COLO668 (cell line): ENCODE results near the gene RAD50.
"Not testable (repeated sequence)": the region's sequence is repeated elsewhere in the genome, so short reads cannot be mapped to it uniquely, and the experiment has no call there.

ENCODE experiments used
- DNase-seq: peaks from one replicate; lab custom pipeline; 2025; ENCODE audit not compliant: unreplicated experiment; lab: John Stamatoyannopoulos, UW

RAD50 gene

GRCh38 chr5:132557478-132558172 is 848 bp downstream of the RAD50 start:
- peak; percentile 34 for DNase-seq

GRCh38 chr5:132559383-132560060 is 2.7 kb downstream of the RAD50 start:
- DNase-seq: no peak

- no peak for DNase-seq
These were observed 4.8 kb downstream of the RAD50 start for GRCh38 chr5:132561601-132562000.

GRCh38 chr5:132564555-132564954 is 7.8 kb downstream of the RAD50 start:
- not testable (repeated sequence) for DNase-seq

DNA sequence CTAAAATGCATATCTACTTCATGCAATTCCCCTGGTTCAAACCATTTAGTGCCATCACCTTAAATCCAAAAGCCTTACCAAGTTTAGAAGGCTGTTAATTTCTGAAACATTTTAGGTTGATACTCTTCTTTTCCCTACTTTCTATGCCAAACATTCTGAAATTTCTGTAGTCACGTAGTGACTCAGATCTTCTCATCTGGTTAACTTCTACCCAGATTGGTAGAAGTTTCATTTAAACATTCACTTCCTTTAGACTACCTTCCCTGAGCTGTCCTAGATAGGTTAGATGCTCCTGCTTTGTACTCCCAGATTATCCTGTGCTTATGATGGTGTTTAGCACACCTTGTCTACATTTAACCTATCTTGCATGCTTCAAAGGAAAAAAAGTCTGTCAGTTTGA is 9.9 kb downstream of the RAD50 start:
- DNase-seq: no peak

GRCh38 chr5:132576123-132576522 is 19.3 kb downstream of the RAD50 start:
- DNase-seq: no peak

GRCh38 chr5:132584560-132584959 is 27.8 kb downstream of the RAD50 start:
- DNase-seq: not testable (repeated sequence)

- DNase-seq: no peak
These were observed 29.3 kb downstream of the RAD50 start for GRCh38 chr5:132586063-132586462.

- DNase-seq: no peak
These were observed 32.7 kb downstream of the RAD50 start for GRCh38 chr5:132589467-132589866.

DNA sequence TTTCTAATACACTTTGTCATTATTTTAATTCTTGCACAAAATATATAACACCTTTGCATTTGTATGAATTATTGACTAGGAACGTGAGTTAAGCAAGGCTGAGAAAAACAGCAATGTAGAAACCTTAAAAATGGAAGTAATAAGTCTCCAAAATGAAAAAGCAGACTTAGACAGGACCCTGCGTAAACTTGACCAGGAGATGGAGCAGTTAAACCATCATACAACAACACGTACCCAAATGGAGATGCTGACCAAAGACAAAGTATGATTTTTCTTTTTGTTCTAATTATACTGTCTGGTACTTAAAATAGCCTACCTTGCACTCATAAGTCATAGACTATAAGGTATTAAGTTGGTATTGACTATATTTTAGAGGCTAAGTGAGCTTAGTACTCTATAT is 34.4 kb downstream of the RAD50 start:
- DNase-seq: no peak

DNA sequence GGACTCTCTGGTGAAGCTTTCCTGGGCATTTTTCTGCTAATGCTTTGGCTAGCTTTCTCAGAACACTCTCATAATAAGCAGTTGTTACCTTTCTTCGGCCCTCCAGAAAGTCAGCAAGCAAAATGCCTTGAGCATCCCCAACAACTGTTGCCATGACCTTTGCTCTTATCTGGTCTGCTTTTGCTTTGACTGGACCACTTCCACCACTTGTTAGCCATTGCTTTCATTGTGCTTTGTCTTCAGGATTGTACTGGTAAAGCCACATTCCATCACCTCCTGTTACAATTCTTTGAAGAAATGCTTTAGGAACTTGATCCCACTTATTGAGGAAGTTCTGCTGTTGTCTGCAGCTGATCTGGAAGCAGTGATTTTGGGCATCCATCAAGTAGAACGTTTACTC is 35.7 kb downstream of the RAD50 start:
- no peak for DNase-seq

- DNase-seq: no peak
These were observed 37.4 kb downstream of the RAD50 start for GRCh38 chr5:132594170-132594569.

DNA sequence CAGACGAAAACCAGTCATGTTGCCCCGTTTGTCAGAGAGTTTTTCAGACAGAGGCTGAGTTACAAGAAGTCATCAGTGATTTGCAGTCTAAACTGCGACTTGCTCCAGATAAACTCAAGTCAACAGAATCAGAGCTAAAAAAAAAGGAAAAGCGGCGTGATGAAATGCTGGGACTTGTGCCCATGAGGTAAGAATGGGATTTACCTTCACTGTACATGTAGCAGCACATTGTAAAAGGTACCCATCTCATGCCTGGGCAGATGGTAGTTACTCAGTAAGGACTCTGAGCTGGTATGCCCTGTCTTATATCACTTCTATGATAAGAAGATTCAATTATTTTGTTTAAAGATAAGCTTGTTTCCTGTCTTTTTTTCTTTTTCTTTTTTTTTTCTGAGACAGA is 38.8 kb downstream of the RAD50 start:
- no peak for DNase-seq

GRCh38 chr5:132601071-132601728 is 44.4 kb downstream of the RAD50 start:
- DNase-seq: no peak

DNA sequence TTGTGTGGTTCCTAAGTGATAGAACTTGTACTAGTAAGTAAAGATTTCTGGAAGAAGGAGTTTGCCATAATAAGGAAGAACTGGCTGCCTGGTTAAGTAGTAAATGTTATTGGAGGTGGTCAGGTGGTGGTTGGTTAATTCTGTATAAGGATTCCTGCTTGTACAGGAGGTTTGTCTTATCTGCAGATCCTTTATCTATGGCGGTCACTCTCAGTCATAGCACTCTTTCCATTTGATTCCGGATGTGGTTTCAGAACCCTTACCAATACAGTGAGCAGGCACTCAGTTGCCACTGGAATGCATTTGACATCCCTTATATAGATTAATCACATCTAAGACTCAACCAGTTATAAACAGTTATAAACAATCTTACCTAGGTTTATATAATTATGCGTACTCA is 50.3 kb downstream of the RAD50 start:
- DNase-seq: no peak

DNA sequence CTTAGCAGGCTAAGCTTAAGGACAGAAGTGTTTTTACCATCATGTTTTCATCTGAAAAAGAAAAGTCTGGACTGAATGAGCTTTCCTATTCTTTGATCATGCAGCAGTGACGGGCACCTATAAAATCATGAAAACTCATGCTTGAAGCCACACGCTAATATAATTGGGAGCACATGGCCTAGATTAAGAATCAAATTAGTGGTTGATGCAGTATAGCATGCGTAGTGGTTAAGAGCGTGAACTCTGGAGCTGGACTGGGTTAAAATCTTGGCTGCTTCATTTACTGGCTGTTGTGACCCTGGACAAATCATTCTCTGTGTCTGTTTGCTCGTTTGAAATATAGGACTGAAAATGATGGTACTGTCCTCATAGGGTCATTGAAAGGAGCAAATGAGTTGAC is 51.3 kb downstream of the RAD50 start:
- DNase-seq: no peak

GRCh38 chr5:132611965-132612364 is 55.2 kb downstream of the RAD50 start:
- DNase-seq: no peak

DNA sequence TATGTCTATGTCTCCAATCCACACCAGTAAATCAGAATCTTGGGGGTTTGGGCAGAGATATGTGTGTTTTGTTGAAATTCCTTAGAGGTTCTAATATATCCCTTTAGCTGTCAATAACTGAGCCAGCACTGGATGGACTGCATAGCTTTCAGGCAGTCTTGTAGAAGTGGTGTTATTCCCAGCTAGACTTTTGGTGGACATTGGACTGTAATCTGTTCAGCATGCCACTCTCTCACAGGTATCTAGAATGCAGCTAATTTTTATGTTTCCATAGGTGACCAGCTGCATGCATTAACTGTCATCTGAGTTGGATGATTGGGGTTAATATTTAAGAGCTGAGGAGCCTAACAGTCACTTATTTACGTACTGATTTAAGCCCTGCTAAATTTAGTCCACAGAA is 56.1 kb downstream of the RAD50 start:
- DNase-seq: no peak

- DNase-seq: no peak
These were observed 64.9 kb downstream of the RAD50 start for GRCh38 chr5:132621699-132622098.

DNA sequence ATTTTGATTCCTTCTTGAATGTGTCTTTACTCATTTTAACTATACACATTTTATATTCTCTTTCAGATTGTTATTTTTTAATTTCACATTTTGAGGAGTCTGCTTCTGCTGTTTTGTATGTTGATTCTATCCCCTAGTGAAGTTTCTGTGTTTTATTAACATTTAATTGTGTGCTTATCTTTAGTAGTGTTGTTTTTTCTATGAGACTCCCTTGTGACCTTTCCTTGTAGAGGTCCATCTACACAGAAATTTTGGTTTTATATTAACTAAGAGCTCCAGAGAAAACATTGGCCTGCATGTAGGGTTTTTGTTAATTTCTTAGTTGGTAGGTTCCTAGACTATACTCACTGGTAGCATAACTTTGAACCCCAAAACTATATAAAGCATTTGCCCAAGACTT is 65.8 kb downstream of the RAD50 start:
- no peak for DNase-seq

GRCh38 chr5:132627470-132627869 is 70.7 kb downstream of the RAD50 start:
- DNase-seq: no peak

- no peak for DNase-seq
These were observed 72.0 kb downstream of the RAD50 start for GRCh38 chr5:132628814-132629213.
